OCI-LY7 (cell line): ENCODE results near the gene VPS4A. TPM values are rescaled to one million over a fixed set of nuclear protein-coding genes. Genes with fewer than 3 reads are reported as not detected.

Source experiments
- BruUV-seq: library from RNA; stranded (reverse); fragments of 400-500 nt; replicated peaks from 2 replicates; lab custom pipeline; 2021; lab: Mats Ljungman, UMichigan
- CTCF ChIA-PET: fragments of 300-600 bp; sonication (Branson Sonifier 250); formaldehyde crosslinking; loops from one replicate; lab custom pipeline; 2022; ENCODE audit warnings: antibody characterized with exemption; ENCODE audit not compliant: unreplicated experiment; lab: Charles Lee
- POLR2A ChIA-PET: fragments of 300-600 bp; sonication (Branson Sonifier 250); formaldehyde crosslinking; loops from one replicate; lab custom pipeline; 2022; ENCODE audit warnings: antibody characterized with exemption; lab: Charles Lee
- DNase-seq: peaks from one replicate; pipeline ENCODE4 v3.0.0-alpha.2; 2015; ENCODE audit warnings: low spot score
- H2AFZ ChIP-seq: fragments of 200-600 bp; sonication (generic), shearing (Covaris generic); 2 replicates; pipeline ENCODE4 v1.6.1; 2014; ENCODE audit warnings: mild to moderate bottlenecking, antibody characterized with exemption, low read length, moderate library complexity
- H3K27ac ChIP-seq: fragments of 200-600 bp; sonication (generic); 2 replicates; pipeline ENCODE4 v1.5.1; 2014; ENCODE audit warnings: mixed run types, low read depth, mild to moderate bottlenecking, moderate library complexity, low read length, inconsistent platforms; ENCODE audit not compliant: poor library complexity, severe bottlenecking
- H3K36me3 ChIP-seq: fragments of 200-600 bp; sonication (generic); 2 replicates; pipeline ENCODE4 v1.6.1; 2014; ENCODE audit warnings: mild to moderate bottlenecking, antibody characterized with exemption, low read length, moderate library complexity, mixed read lengths; ENCODE audit not compliant: insufficient read depth
- H3K4me1 ChIP-seq: fragments of 200-600 bp; sonication (generic); 2 replicates; pipeline ENCODE4 v1.5.1; 2014; ENCODE audit warnings: mild to moderate bottlenecking, low read length; ENCODE audit not compliant: insufficient read depth, poor library complexity, severe bottlenecking
- H3K4me2 ChIP-seq: fragments of 200-600 bp; sonication (generic); 2 replicates; pipeline ENCODE4 v1.6.1; 2014; ENCODE audit warnings: mild to moderate bottlenecking, low read length
- H3K4me3 ChIP-seq: fragments of 200-600 bp; sonication (generic); 2 replicates; pipeline ENCODE4 v1.5.1; 2014; ENCODE audit warnings: mild to moderate bottlenecking, low read depth, low read length; ENCODE audit not compliant: poor library complexity, severe bottlenecking
- H3K79me2 ChIP-seq: fragments of 200-600 bp; sonication (generic); 2 replicates; pipeline ENCODE4 v1.6.1; 2016; ENCODE audit warnings: low read depth, mild to moderate bottlenecking, low read length, moderate library complexity, mixed read lengths; ENCODE audit not compliant: insufficient read depth
- H3K9me2 ChIP-seq: fragments of 200-600 bp; sonication (generic); 2 replicates; pipeline ENCODE4 v1.6.1; 2016; ENCODE audit warnings: mild to moderate bottlenecking, low read length, mixed read lengths; ENCODE audit not compliant: insufficient read depth
- H3K9me3 ChIP-seq: fragments of 200-600 bp; sonication (generic); 2 replicates; pipeline ENCODE4 v1.6.1; 2014; ENCODE audit warnings: mild to moderate bottlenecking, mixed run types, low read length, mixed read lengths
- H4K20me1 ChIP-seq: fragments of 200-600 bp; sonication (generic); 2 replicates; pipeline ENCODE4 v1.6.1; 2014; ENCODE audit warnings: mild to moderate bottlenecking, antibody characterized with exemption, low read length, moderate library complexity, mixed read lengths; ENCODE audit not compliant: insufficient read depth
- EZH2phosphoT487 ChIP-seq: fragments of 200-600 bp; sonication (generic); IDR thresholded peaks from 2 replicates; pipeline ENCODE4 v1.6.1; 2018; ENCODE audit warnings: low read depth, borderline replicate concordance, mild to moderate bottlenecking, mixed run types, antibody characterized with exemption, low read length, moderate library complexity, mixed read lengths
- intact Hi-C: fragments of 100-400 bp; cut with micrococcal nuclease; formaldehyde crosslinking; loops from one replicate; pipeline ENCODE4 v1.10.0; 2022; ENCODE audit not compliant: unreplicated experiment
- total RNA-seq, 2 experiments: library from RNA; depleted of rRNA in 1 of 2; stranded (reverse); fragments of >200 nt in 1 of 2; shearing (Covaris generic) in 1 of 2; gene quantifications; 2 replicates each; pipeline ENCODE4 v1.2.3, GENCODE V29; 2014 to 2022
- TF ChIP-seq, protein P1 (sequence below): fragments of 200-600 bp; sonication (generic); conservative IDR thresholded peaks from 2 replicates; pipeline ENCODE4 v1.5.1; 2014; ENCODE audit warnings: mild to moderate bottlenecking, antibody characterized with exemption, low read length, moderate library complexity, mixed read lengths

The VPS4A gene
- total RNA-seq, 2 experiments from 2014 or later: 33.3 to 33.7 TPM

DNA sequence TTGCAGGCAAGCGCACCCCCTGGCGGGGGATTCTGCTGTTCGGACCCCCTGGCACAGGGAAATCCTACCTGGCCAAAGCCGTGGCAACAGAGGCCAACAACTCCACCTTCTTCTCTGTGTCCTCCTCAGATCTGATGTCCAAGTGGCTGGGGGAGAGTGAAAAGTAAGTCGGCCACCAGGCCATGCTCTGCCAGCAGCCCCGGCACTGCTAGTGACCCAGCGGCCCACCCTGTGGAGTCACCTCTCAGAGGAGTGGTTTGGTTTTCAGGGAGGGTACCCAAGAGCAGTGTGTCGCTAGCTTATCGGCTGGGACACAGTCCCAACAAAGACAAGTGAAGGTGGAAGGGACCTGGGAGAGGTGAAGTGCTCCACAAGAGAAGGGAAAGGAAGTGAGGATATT is 8.2 kb downstream of the VPS4A start:
- Histone ChIP-seq H3K4me1 (no peaks in the 10 kb centered on the region), H3K4me3 (no peak overlapping the region), H3K4me2 (no peak overlapping the region), H4K20me1 (peaks cover 7% of the 10 kb centered on the region; the same call in 1 of the 2 replicates), H3K9me2 (no peaks in the 10 kb centered on the region), H3K36me3 (peaks cover 92% of the 10 kb centered on the region), H2AFZ (no peak overlapping the region), H3K27ac (no peak overlapping the region), H3K79me2 (peaks cover 20% of the 10 kb centered on the region; the same call in 1 of the 2 replicates), H3K9me3 (no peaks in the 10 kb centered on the region)
- ChIA-PET POLR2A (interaction anchor here (2.3 kb wide), 1 partner anchor 10 kb away, joined by 7 read pairs; the partner anchor contains the start of gene PDF), CTCF (no interaction called here)
- intact Hi-C loops: no loop called here
- BruUV-seq: no TSS peak
- no peak for DNase-seq
- TF ChIP-seq EZH2phosphoT487: no peak
- TF ChIP-seq, protein P1, sequence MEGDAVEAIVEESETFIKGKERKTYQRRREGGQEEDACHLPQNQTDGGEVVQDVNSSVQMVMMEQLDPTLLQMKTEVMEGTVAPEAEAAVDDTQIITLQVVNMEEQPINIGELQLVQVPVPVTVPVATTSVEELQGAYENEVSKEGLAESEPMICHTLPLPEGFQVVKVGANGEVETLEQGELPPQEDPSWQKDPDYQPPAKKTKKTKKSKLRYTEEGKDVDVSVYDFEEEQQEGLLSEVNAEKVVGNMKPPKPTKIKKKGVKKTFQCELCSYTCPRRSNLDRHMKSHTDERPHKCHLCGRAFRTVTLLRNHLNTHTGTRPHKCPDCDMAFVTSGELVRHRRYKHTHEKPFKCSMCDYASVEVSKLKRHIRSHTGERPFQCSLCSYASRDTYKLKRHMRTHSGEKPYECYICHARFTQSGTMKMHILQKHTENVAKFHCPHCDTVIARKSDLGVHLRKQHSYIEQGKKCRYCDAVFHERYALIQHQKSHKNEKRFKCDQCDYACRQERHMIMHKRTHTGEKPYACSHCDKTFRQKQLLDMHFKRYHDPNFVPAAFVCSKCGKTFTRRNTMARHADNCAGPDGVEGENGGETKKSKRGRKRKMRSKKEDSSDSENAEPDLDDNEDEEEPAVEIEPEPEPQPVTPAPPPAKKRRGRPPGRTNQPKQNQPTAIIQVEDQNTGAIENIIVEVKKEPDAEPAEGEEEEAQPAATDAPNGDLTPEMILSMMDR: no peak

- H3K36me3 ChIP-seq: peaks cover 92% of the 10 kb centered on the region
- no TSS peak for BruUV-seq
- no peak overlapping the region for H3K4me3 ChIP-seq
- DNase-seq: no peak
- TF ChIP-seq, protein P1: no peak
- TF ChIP-seq EZH2phosphoT487: no peak
- H3K79me2 ChIP-seq: peaks cover 24% of the 10 kb centered on the region; the same call in 1 of the 2 replicates
- intact Hi-C loops: no loop called here
- H3K4me2 ChIP-seq: no peak overlapping the region
- no peaks in the 10 kb centered on the region for H3K9me2 ChIP-seq
- POLR2A ChIA-PET: interaction anchor here (2.3 kb wide), 1 partner anchor 9 kb away, joined by 7 read pairs; the partner anchor contains the start of gene PDF
- H4K20me1 ChIP-seq: peaks cover 10% of the 10 kb centered on the region; the same call in 1 of the 2 replicates
- H3K9me3 ChIP-seq: no peaks in the 10 kb centered on the region
- peaks cover 2% of the 10 kb centered on the region for H3K4me1 ChIP-seq
- no peak overlapping the region for H2AFZ ChIP-seq
- CTCF ChIA-PET: no interaction called here
- no peak overlapping the region for H3K27ac ChIP-seq
These were observed 8.9 kb downstream of the VPS4A start for GRCh38 chr16:69319826-69320739.

DNA sequence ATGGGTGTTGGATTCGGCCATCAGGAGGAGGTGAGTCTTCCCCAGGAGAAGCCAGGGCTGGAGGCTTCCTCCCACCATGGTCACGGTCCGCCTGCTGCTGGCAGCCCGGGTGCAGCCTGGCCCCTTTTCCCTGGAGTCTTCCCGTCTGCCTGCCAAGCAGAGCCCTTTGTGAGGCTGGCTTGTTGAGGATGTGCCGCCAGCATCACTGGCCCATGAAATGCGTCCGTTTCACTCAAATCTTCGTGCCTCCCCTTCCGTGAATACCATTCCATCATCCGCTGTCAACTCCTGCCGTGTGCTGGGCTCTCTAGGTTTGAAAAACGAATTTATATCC is 9.6 kb downstream of the VPS4A start:
- BruUV-seq: no TSS peak
- DNase-seq: no peak
- Histone ChIP-seq H3K4me2 (no peak overlapping the region), H3K27ac (no peak overlapping the region), H3K9me2 (no peaks in the 10 kb centered on the region), H3K79me2 (peaks cover 31% of the 10 kb centered on the region), H3K36me3 (peaks cover 92% of the 10 kb centered on the region), H3K4me1 (peaks cover 3% of the 10 kb centered on the region), H4K20me1 (peaks cover 10% of the 10 kb centered on the region), H3K4me3 (no peak overlapping the region), H3K9me3 (no peaks in the 10 kb centered on the region), H2AFZ (no peak overlapping the region)
- TF ChIP-seq, protein P1: no peak
- TF ChIP-seq EZH2phosphoT487: no peak
- ChIA-PET CTCF (no interaction called here), POLR2A (interaction anchor here (2.3 kb wide), 1 partner anchor 9 kb away, joined by 7 read pairs; the partner anchor contains the start of gene PDF)
- intact Hi-C loops: no loop called here
